Keratinocyte (primary cell): ENCODE results near the gene MTOR. TPM values are rescaled to one million over a fixed set of nuclear protein-coding genes. Genes with fewer than 3 reads are reported as not detected.

Experiments
- DNase-seq: peaks from one replicate; pipeline ENCODE4 v3.0.0-alpha.2; 2011; ENCODE audit warnings: low read depth, missing footprints, low spot score
- FAIRE-seq: peaks from 2 replicates; lab custom pipeline; 2011; peaks lifted over from hg19 to GRCh38; lab: Jason Lieb, UNC
- H2AFZ ChIP-seq: 2 replicates; pipeline ENCODE4 v1.6.0; 2012; ENCODE audit warnings: low read length, control low read depth, inconsistent platforms; ENCODE audit not compliant: control insufficient read depth
- H3K27ac ChIP-seq: 2 replicates; pipeline ENCODE4 v1.5.1; 2011; ENCODE audit warnings: low read length; ENCODE audit not compliant: control insufficient read depth, insufficient read depth
- H3K27me3 ChIP-seq: 3 replicates; pipeline ENCODE4 v1.6.0; 2011; ENCODE audit warnings: low read length; ENCODE audit not compliant: control insufficient read depth, insufficient read depth; ENCODE audit errors: extremely low read depth
- H3K36me3 ChIP-seq, 2 experiments: 2 replicates in 1 of 2; 3 replicates in 1 of 2; pipeline ENCODE4 v1.5.1; 2011; ENCODE audit warnings: low read length in 2 of 2, mild to moderate bottlenecking in 1 of 2; ENCODE audit not compliant: control insufficient read depth in 2 of 2, insufficient read depth in 2 of 2; ENCODE audit errors: extremely low read depth in 1 of 2
- H3K4me1 ChIP-seq: 3 replicates; pipeline ENCODE4 v1.5.1; 2011; ENCODE audit warnings: low read length; ENCODE audit not compliant: control insufficient read depth, insufficient read depth; ENCODE audit errors: extremely low read depth
- H3K4me2 ChIP-seq: 3 replicates; pipeline ENCODE4 v1.6.0; 2011; ENCODE audit warnings: low read depth, low read length; ENCODE audit not compliant: control insufficient read depth, insufficient read depth; ENCODE audit errors: extremely low read depth
- H3K4me3 ChIP-seq, 3 experiments: fragments of 200-600 bp in 1 of 3; sonication (generic) in 1 of 3; 2 replicates in 2 of 3; 3 replicates in 1 of 3; pipeline ENCODE4 v1.5.1; 2011 to 2016; ENCODE audit warnings: low read length in 3 of 3, mild to moderate bottlenecking in 3 of 3, control low read depth in 2 of 3, inconsistent platforms in 1 of 3, low read depth in 1 of 3, mixed read lengths in 1 of 3, mixed run types in 1 of 3, moderate library complexity in 1 of 3; ENCODE audit not compliant: control insufficient read depth in 2 of 3, insufficient read depth in 2 of 3; ENCODE audit errors: extremely low read depth in 1 of 3
- H3K79me2 ChIP-seq: 2 replicates; pipeline ENCODE4 v1.6.0; 2012; ENCODE audit warnings: low read length; ENCODE audit not compliant: control insufficient read depth, insufficient read depth
- H3K9ac ChIP-seq: 3 replicates; pipeline ENCODE4 v1.6.0; 2011; ENCODE audit warnings: low read length; ENCODE audit not compliant: control insufficient read depth, insufficient read depth; ENCODE audit errors: extremely low read depth
- H3K9me1 ChIP-seq: 3 replicates; pipeline ENCODE4 v1.6.0; 2011; ENCODE audit warnings: low read length; ENCODE audit not compliant: control insufficient read depth, insufficient read depth; ENCODE audit errors: extremely low read depth
- H3K9me3 ChIP-seq: 2 replicates; pipeline ENCODE4 v1.5.1; 2012; ENCODE audit warnings: low read depth, low read length; ENCODE audit not compliant: control insufficient read depth
- H4K20me1 ChIP-seq: 3 replicates; pipeline ENCODE4 v1.6.0; 2011; ENCODE audit warnings: low read length; ENCODE audit not compliant: control insufficient read depth, insufficient read depth; ENCODE audit errors: extremely low read depth
- CTCF ChIP-seq, 3 experiments: IDR thresholded peaks in 1 of 3; conservative IDR thresholded peaks in 1 of 3; optimal IDR thresholded peaks in 1 of 3; 2 replicates in 2 of 3; 3 replicates in 1 of 3; pipeline versions ENCODE3 to v1.5.1; 2011; ENCODE audit warnings: low read length in 3 of 3, mild to moderate bottlenecking in 3 of 3, moderate library complexity in 2 of 3, control low read depth in 1 of 3, inconsistent platforms in 1 of 3; ENCODE audit not compliant: insufficient read depth in 2 of 3; ENCODE audit errors: extremely low read depth in 1 of 3
- EZH2 ChIP-seq: IDR thresholded peaks from one replicate; pipeline ENCODE4 v1.6.1; 2012; ENCODE audit warnings: inconsistent platforms, mild to moderate bottlenecking, low read length, moderate library complexity
- dilution Hi-C: fragments of 300-500 bp; cut with MboI; formaldehyde crosslinking; loops from one replicate; pipeline ENCODE4 v1.7.0; 2020; ENCODE audit warnings: low sequenced_read_pairs; ENCODE audit not compliant: extremely low pct_ligation_motif_present
- polyA plus RNA-seq, 5 experiments: library from polyadenylated mRNA; depleted of rRNA in 3 of 5; stranded (reverse) in 3 of 5; stranded (forward) in 1 of 5; unstranded in 1 of 5; fragments of >200 nt; gene quantifications; 1 replicate in 1 of 5; 2 replicates in 3 of 5; 3 replicates in 1 of 5; pipeline versions ENCODE4 v1.2.1 to v1.2.3, GENCODE V29; 2011 to 2012; ENCODE audit warnings: missing spikeins in 2 of 5, low read depth in 1 of 5, low replicate concordance in 1 of 5

Gene MTOR
- polyA plus RNA-seq, 1 donor (not counting 4 experiments of a cell fraction or from before 2014, with no cell fraction given), result 31.5 TPM

- Histone ChIP-seq H3K4me3 (no peak overlapping the region), H3K4me1 (peaks cover 23% of the 10 kb centered on the region), H3K9me3 (no peaks in the 10 kb centered on the region), H2AFZ (no peak overlapping the region), H3K9me1 (peaks cover 5% of the 10 kb centered on the region), H3K79me2 (no peaks in the 10 kb centered on the region), H4K20me1 (no peaks in the 10 kb centered on the region), H3K27me3 (no peaks in the 10 kb centered on the region), H3K36me3 (peaks cover 28 to 30% of the 10 kb centered on the region in 2 experiments), H3K27ac (no peak overlapping the region), H3K4me2 (peak overlapping the region; percentile 35), H3K9ac (no peak overlapping the region)
- TF ChIP-seq EZH2 (no peak), CTCF (optimal IDR thresholded peaks at IDR 0.05 in 1 of 3, IDR thresholded peaks at IDR 0.05 in 1 of 3, conservative IDR thresholded peaks at IDR 0.05 in 1 of 3; ENCODE audit: extremely low read depth in 1 of 3, insufficient read depth in 2 of 3, low read length in 3 of 3) (no peak)
- FAIRE-seq, result peak; percentile 90
- peak; percentile 23 for DNase-seq
- dilution Hi-C loops, result no loop called here
These were observed 128.0 kb downstream of the MTOR start for GRCh38 chr1:11134251-11134897.

GRCh38 chr1:11132563-11133293 lies 129.6 kb downstream of the MTOR start:
- peaks cover 13% of the 10 kb centered on the region for H3K4me1 ChIP-seq
- no peaks in the 10 kb centered on the region for H3K9me3 ChIP-seq
- no peak overlapping the region for H2AFZ ChIP-seq
- no peak for TF ChIP-seq EZH2
- no peak for TF ChIP-seq CTCF (optimal IDR thresholded peaks at IDR 0.05 in 1 of 3, IDR thresholded peaks at IDR 0.05 in 1 of 3, conservative IDR thresholded peaks at IDR 0.05 in 1 of 3; ENCODE audit: extremely low read depth in 1 of 3, insufficient read depth in 2 of 3, low read length in 3 of 3)
- dilution Hi-C loops, result no loop called here
- no peak overlapping the region for H3K27ac ChIP-seq
- FAIRE-seq (no peak), DNase-seq (no peak)
- no peaks in the 10 kb centered on the region for H3K27me3 ChIP-seq
- H3K79me2 ChIP-seq, result no peaks in the 10 kb centered on the region
- peaks cover 3% of the 10 kb centered on the region for H3K9me1 ChIP-seq
- peaks cover 29 to 33% of the 10 kb centered on the region in 2 experiments for H3K36me3 ChIP-seq
- no peak overlapping the region for H3K9ac ChIP-seq
- no peak overlapping the region for H3K4me2 ChIP-seq
- no peaks in the 10 kb centered on the region for H4K20me1 ChIP-seq
- no peak overlapping the region for H3K4me3 ChIP-seq
